OCI-LY1 (cell line): ENCODE measurements around the gene MED29.

Source experiments
- CTCF ChIP-seq: fragments of 200-600 bp; sonication (generic), shearing (Covaris generic); IDR thresholded peaks from 2 replicates; pipeline ENCODE4 v1.5.1; 2017; ENCODE audit warnings: mild to moderate bottlenecking, antibody characterized with exemption, low read length, moderate library complexity, mixed read lengths
- EZH2 ChIP-seq: fragments of 200-600 bp; sonication (generic), shearing (Covaris generic); IDR thresholded peaks from 2 replicates; pipeline ENCODE4 v1.8.0; 2017; ENCODE audit warnings: borderline replicate concordance, mixed run types, mild to moderate bottlenecking, antibody characterized with exemption, low read length, moderate library complexity, mixed read lengths

GRCh38 chr19:39363901-39364457, 27.2 kb upstream of the MED29 start:
- no peak for TF ChIP-seq CTCF
- no peak for TF ChIP-seq EZH2
